Measurements from ENCODE around the gene ABCA7.

GRCh38 chr19:1089126-1089771, 49.3 kb downstream of the ABCA7 start:
- TF ChIP-seq SP1 (IDR thresholded peaks at IDR 0.05) (no peak), PKNOX1 (IDR thresholded peaks at IDR 0.05) (no peak), BHLHE40 (IDR thresholded peaks at IDR 0.05; ENCODE audit: borderline replicate concordance) (no peak), HDGF (IDR thresholded peaks at IDR 0.05; ENCODE audit: borderline replicate concordance) (no peak), NFRKB (IDR thresholded peaks at IDR 0.05) (no peak), FOXM1 (IDR thresholded peaks at IDR 0.05; ENCODE audit: borderline replicate concordance) (no peak), ZNF384 (IDR thresholded peaks at IDR 0.05) (no peak), FOXK2 (IDR thresholded peaks at IDR 0.05) (no peak), TARDBP (IDR thresholded peaks at IDR 0.05) (no peak), SUZ12 (IDR thresholded peaks at IDR 0.05) (no peak), ARNT (IDR thresholded peaks at IDR 0.05) (no peak), LEF1 (IDR thresholded peaks at IDR 0.05; ENCODE audit: borderline replicate concordance) (no peak), ELF4 (IDR thresholded peaks at IDR 0.05) (no peak)

Measured in HEK293T (cell line).